HCT116 (cell line): ENCODE measurements around the gene C2orf76. TPM values are rescaled to one million over a fixed set of nuclear protein-coding genes. Genes with fewer than 3 reads are reported as not detected.

Source experiments
- ATAC-seq: fragments of 200-7000 bp; cut with Tn5 transposase; 2 replicates; pipeline ENCODE4 v1.9.1; 2020; ENCODE audit warnings: mild to moderate bottlenecking, moderate library complexity
- BruUV-seq: library from RNA; stranded (reverse); fragments of 400-500 nt; replicated peaks from 2 replicates; lab custom pipeline; 2021; lab: Mats Ljungman, UMichigan
- CTCF ChIA-PET: fragments of 300-600 bp; sonication (Branson Sonifier 250); formaldehyde crosslinking; loops from one replicate; lab custom pipeline; 2021; ENCODE audit warnings: antibody characterized with exemption; lab: Charles Lee
- POLR2A ChIA-PET: fragments of 300-600, 350-600 bp; sonication (Branson Sonifier 250); formaldehyde crosslinking; loops from one replicate; lab custom pipeline; 2021; ENCODE audit warnings: antibody characterized with exemption; lab: Charles Lee
- RAD21 ChIA-PET, 2 experiments: fragments of 300-600 bp; sonication (Branson Sonifier 250); formaldehyde crosslinking; loops; one replicate each; lab custom pipeline; 2023; ENCODE audit warnings: low total read pairs in 2 of 2; ENCODE audit not compliant: uncharacterized antibody in 2 of 2, unreplicated experiment in 2 of 2, low non-redundant PET in 1 of 2; lab: Charles Lee
- DNase-seq: peaks from one replicate; pipeline ENCODE4 v3.0.0-alpha.2; 2010; ENCODE audit warnings: low read depth, low spot score
- H2AFZ ChIP-seq: fragments of 200-600 bp; shearing (Covaris generic), sonication (generic); 2 replicates; pipeline ENCODE4 v1.6.1; 2017; ENCODE audit warnings: low read depth, mixed run types, mixed read lengths, antibody characterized with exemption, low read length; ENCODE audit not compliant: poor library complexity, severe bottlenecking
- H3K27ac ChIP-seq: 2 replicates; pipeline ENCODE4 v1.5.1; 2012; ENCODE audit warnings: low read depth, low read length
- H3K27me3 ChIP-seq: fragments of 200-600 bp; sonication (generic); 2 replicates; pipeline ENCODE4 v1.6.1; 2016; ENCODE audit warnings: mixed run types, low read length, mixed read lengths; ENCODE audit not compliant: insufficient read depth
- H3K36me3 ChIP-seq, 2 experiments: fragments of 200-500 bp in 1 of 2; fragments of 200-600 bp in 1 of 2; sonication (Bioruptor generic) in 1 of 2; sonication (generic) in 1 of 2; 2 replicates each; pipeline versions ENCODE4 v1.5.1 to v1.6.1; 2014 to 2016; ENCODE audit warnings: low read length in 2 of 2, inconsistent platforms in 1 of 2, mixed read lengths in 1 of 2, mixed run types in 1 of 2; ENCODE audit not compliant: insufficient read depth in 2 of 2, control insufficient read depth in 1 of 2
- H3K4me1 ChIP-seq, 2 experiments: fragments of 200-600 bp in 1 of 2; sonication (generic) in 1 of 2; 2 replicates each; pipeline versions ENCODE4 v1.5.1 to v1.6.1; 2012 to 2017; ENCODE audit warnings: low read length in 2 of 2, inconsistent platforms in 1 of 2, mild to moderate bottlenecking in 1 of 2, mixed read lengths in 1 of 2, mixed run types in 1 of 2, moderate library complexity in 1 of 2; ENCODE audit not compliant: insufficient read depth in 2 of 2, control insufficient read depth in 1 of 2
- H3K4me2 ChIP-seq: fragments of 200-600 bp; sonication (generic); 2 replicates; pipeline ENCODE4 v1.6.1; 2017; ENCODE audit warnings: mixed run types, low read length, mixed read lengths
- H3K4me3 ChIP-seq, 2 experiments: fragments of 200-600 bp in 1 of 2; sonication (generic) in 1 of 2; replicated peaks in 1 of 2; 2 replicates each; pipeline ENCODE4 v1.5.1; 2011 to 2016; ENCODE audit warnings: low read length in 2 of 2, control low read depth in 1 of 2, low read depth in 1 of 2, mild to moderate bottlenecking in 1 of 2, mixed read lengths in 1 of 2, mixed run types in 1 of 2
- H3K79me2 ChIP-seq: fragments of 200-600 bp; sonication (generic); 2 replicates; pipeline ENCODE4 v1.6.1; 2017; ENCODE audit warnings: mild to moderate bottlenecking, mixed run types, low read length, moderate library complexity, mixed read lengths; ENCODE audit not compliant: insufficient read depth
- H3K9ac ChIP-seq: fragments of 200-600 bp; sonication (generic); 2 replicates; pipeline ENCODE4 v1.6.1; 2016; ENCODE audit warnings: low read length, mixed read lengths
- H3K9me2 ChIP-seq: fragments of 200-600 bp; sonication (generic), shearing (Covaris generic); 2 replicates; pipeline ENCODE4 v1.6.1; 2017; ENCODE audit warnings: mixed run types, mild to moderate bottlenecking, moderate library complexity; ENCODE audit not compliant: insufficient read depth
- H3K9me3 ChIP-seq, 2 experiments: fragments of 200-500 bp in 1 of 2; fragments of 200-600 bp in 1 of 2; sonication (Bioruptor generic) in 1 of 2; sonication (generic) in 1 of 2; 2 replicates each; pipeline ENCODE4 v1.6.1; 2014 to 2017; ENCODE audit warnings: low read length in 2 of 2, mixed read lengths in 2 of 2, inconsistent platforms in 1 of 2, low read depth in 1 of 2, mild to moderate bottlenecking in 1 of 2, mixed run types in 1 of 2, moderate library complexity in 1 of 2; ENCODE audit not compliant: control insufficient read depth in 1 of 2, insufficient read depth in 1 of 2
- H4K20me1 ChIP-seq: fragments of 200-600 bp; sonication (generic), shearing (Covaris generic); 2 replicates; pipeline ENCODE4 v1.6.1; 2017; ENCODE audit warnings: mixed run types, mild to moderate bottlenecking, moderate library complexity; ENCODE audit not compliant: insufficient read depth
- ATF3 ChIP-seq: IDR thresholded peaks from 2 replicates; pipeline ENCODE4 v1.6.1; 2012
- CBX3 ChIP-seq: IDR thresholded peaks from 2 replicates; pipeline ENCODE4 v1.6.1; 2012; ENCODE audit warnings: low read depth
- CEBPB ChIP-seq: IDR thresholded peaks from 2 replicates; pipeline ENCODE4 v1.6.1; 2012; ENCODE audit warnings: low read depth
- ELF1 ChIP-seq: IDR thresholded peaks from 2 replicates; pipeline ENCODE4 v1.6.1; 2012; ENCODE audit warnings: low read depth, borderline replicate concordance
- EZH2phosphoT487 ChIP-seq: fragments of 200-600 bp; IDR thresholded peaks from 2 replicates; pipeline ENCODE4 v1.6.1; 2018; ENCODE audit warnings: antibody characterized with exemption, borderline replicate concordance
- FOSL1 ChIP-seq: IDR thresholded peaks from 2 replicates; pipeline ENCODE4 v1.6.1; 2012; ENCODE audit warnings: low read depth
- POLR2A ChIP-seq: IDR thresholded peaks from 2 replicates; pipeline ENCODE4 v1.7.0; 2011; ENCODE audit warnings: borderline replicate concordance; ENCODE audit not compliant: insufficient read depth, insufficient read length; ENCODE audit errors: extremely low read depth
- POLR2AphosphoS5 ChIP-seq: IDR thresholded peaks from 2 replicates; pipeline ENCODE4 v1.6.1; 2011; ENCODE audit warnings: mild to moderate bottlenecking, low read depth, low read length, moderate library complexity
- TCF7L2 ChIP-seq: IDR thresholded peaks from 2 replicates; pipeline ENCODE4 v1.7.0; 2011; ENCODE audit warnings: borderline replicate concordance, inconsistent platforms; ENCODE audit not compliant: insufficient read depth, insufficient read length; ENCODE audit errors: extremely low read depth
- YY1 ChIP-seq: IDR thresholded peaks from 2 replicates; pipeline ENCODE4 v1.6.1; 2011; ENCODE audit warnings: low read length, low read depth, moderate library complexity, mild to moderate bottlenecking; ENCODE audit not compliant: insufficient replicate concordance; ENCODE audit errors: extremely low read depth
- ZBTB33 ChIP-seq: IDR thresholded peaks from 2 replicates; pipeline ENCODE4 v1.6.1; 2011; ENCODE audit warnings: mild to moderate bottlenecking, low read length, moderate library complexity; ENCODE audit not compliant: insufficient replicate concordance; ENCODE audit errors: extremely low read depth
- ZFX ChIP-seq: fragments of 450-650 bp; IDR thresholded peaks from 2 replicates; pipeline ENCODE4 v1.6.1; 2017
- ZNF274 ChIP-seq: fragments of 200-500 bp; sonication (Bioruptor generic); IDR thresholded peaks from 2 replicates; pipeline ENCODE4 v1.6.1; 2014; ENCODE audit warnings: mild to moderate bottlenecking, low read depth, low read length, inconsistent platforms
- intact Hi-C: fragments of 100-400 bp; cut with micrococcal nuclease; formaldehyde crosslinking; loops from 2 replicates; pipeline ENCODE4 v1.10.0; 2022
- total RNA-seq: library from RNA; stranded (reverse); gene quantifications from one replicate; pipeline ENCODE4 v1.2.1, GENCODE V29; 2021; ENCODE audit not compliant: unreplicated experiment
- TF ChIP-seq, protein P1 (sequence below): IDR thresholded peaks from 2 replicates; pipeline ENCODE4 v1.6.1; 2012; ENCODE audit warnings: low read depth
- TF ChIP-seq, protein P2 (sequence below), 3 experiments: fragments of 200-600 bp in 1 of 3; sonication (generic) in 1 of 3; IDR thresholded peaks in 2 of 3; conservative IDR thresholded peaks in 1 of 3; 2 replicates each; pipeline ENCODE4 v1.5.1; 2012 to 2017; ENCODE audit warnings: low read depth in 2 of 3, low read length in 2 of 3, antibody characterized with exemption in 1 of 3, borderline replicate concordance in 1 of 3, control low read depth in 1 of 3, mild to moderate bottlenecking in 1 of 3, mixed read lengths in 1 of 3, mixed run types in 1 of 3, moderate library complexity in 1 of 3; ENCODE audit not compliant: insufficient read depth in 1 of 3
- TF ChIP-seq, protein P3 (sequence below): IDR thresholded peaks from 2 replicates; pipeline ENCODE4 v1.6.1; 2012

The C2orf76 gene
- total RNA-seq, 1 experiment from 2014 or later = 10.5 TPM

- H3K27ac ChIP-seq = no peak overlapping the region
- CTCF ChIA-PET = interaction anchor here (2.0 kb wide), 1 partner anchor 68 kb away, joined by 16 read pairs; no protein-coding TSS in a partner anchor
- H3K9me2 ChIP-seq = no peaks in the 10 kb centered on the region
- ATAC-seq (no peak), DNase-seq (no peak)
- BruUV-seq = no TSS peak
- intact Hi-C loops = no loop called here
- H2AFZ ChIP-seq = no peak overlapping the region
- no peaks in the 10 kb centered on the region for H3K27me3 ChIP-seq
- no peaks in the 10 kb centered on the region for H3K36me3 ChIP-seq
- H4K20me1 ChIP-seq = no peaks in the 10 kb centered on the region
- no peaks in the 10 kb centered on the region for H3K4me1 ChIP-seq
- no peaks in the 10 kb centered on the region for H3K79me2 ChIP-seq
- no peaks in the 10 kb centered on the region for H3K9me3 ChIP-seq
- no peak for TF ChIP-seq EZH2phosphoT487
- TF ChIP-seq CBX3 = no peak
- TF ChIP-seq YY1 = no peak
- no peak for TF ChIP-seq CEBPB
- TF ChIP-seq POLR2AphosphoS5 = no peak
- TF ChIP-seq, protein P1, sequence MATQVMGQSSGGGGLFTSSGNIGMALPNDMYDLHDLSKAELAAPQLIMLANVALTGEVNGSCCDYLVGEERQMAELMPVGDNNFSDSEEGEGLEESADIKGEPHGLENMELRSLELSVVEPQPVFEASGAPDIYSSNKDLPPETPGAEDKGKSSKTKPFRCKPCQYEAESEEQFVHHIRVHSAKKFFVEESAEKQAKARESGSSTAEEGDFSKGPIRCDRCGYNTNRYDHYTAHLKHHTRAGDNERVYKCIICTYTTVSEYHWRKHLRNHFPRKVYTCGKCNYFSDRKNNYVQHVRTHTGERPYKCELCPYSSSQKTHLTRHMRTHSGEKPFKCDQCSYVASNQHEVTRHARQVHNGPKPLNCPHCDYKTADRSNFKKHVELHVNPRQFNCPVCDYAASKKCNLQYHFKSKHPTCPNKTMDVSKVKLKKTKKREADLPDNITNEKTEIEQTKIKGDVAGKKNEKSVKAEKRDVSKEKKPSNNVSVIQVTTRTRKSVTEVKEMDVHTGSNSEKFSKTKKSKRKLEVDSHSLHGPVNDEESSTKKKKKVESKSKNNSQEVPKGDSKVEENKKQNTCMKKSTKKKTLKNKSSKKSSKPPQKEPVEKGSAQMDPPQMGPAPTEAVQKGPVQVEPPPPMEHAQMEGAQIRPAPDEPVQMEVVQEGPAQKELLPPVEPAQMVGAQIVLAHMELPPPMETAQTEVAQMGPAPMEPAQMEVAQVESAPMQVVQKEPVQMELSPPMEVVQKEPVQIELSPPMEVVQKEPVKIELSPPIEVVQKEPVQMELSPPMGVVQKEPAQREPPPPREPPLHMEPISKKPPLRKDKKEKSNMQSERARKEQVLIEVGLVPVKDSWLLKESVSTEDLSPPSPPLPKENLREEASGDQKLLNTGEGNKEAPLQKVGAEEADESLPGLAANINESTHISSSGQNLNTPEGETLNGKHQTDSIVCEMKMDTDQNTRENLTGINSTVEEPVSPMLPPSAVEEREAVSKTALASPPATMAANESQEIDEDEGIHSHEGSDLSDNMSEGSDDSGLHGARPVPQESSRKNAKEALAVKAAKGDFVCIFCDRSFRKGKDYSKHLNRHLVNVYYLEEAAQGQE = no peak
- TF ChIP-seq ATF3 = no peak
- TF ChIP-seq FOSL1 = no peak
- no peak for TF ChIP-seq TCF7L2
- TF ChIP-seq, protein P2, sequence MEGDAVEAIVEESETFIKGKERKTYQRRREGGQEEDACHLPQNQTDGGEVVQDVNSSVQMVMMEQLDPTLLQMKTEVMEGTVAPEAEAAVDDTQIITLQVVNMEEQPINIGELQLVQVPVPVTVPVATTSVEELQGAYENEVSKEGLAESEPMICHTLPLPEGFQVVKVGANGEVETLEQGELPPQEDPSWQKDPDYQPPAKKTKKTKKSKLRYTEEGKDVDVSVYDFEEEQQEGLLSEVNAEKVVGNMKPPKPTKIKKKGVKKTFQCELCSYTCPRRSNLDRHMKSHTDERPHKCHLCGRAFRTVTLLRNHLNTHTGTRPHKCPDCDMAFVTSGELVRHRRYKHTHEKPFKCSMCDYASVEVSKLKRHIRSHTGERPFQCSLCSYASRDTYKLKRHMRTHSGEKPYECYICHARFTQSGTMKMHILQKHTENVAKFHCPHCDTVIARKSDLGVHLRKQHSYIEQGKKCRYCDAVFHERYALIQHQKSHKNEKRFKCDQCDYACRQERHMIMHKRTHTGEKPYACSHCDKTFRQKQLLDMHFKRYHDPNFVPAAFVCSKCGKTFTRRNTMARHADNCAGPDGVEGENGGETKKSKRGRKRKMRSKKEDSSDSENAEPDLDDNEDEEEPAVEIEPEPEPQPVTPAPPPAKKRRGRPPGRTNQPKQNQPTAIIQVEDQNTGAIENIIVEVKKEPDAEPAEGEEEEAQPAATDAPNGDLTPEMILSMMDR (IDR thresholded peaks at IDR 0.05 in 2 of 3, conservative IDR thresholded peaks at IDR 0.05 in 1 of 3; ENCODE audit: borderline replicate concordance in 1 of 3, insufficient read depth in 1 of 3, low read depth in 2 of 3, low read length in 2 of 3) = no peak
- TF ChIP-seq, protein P3, sequence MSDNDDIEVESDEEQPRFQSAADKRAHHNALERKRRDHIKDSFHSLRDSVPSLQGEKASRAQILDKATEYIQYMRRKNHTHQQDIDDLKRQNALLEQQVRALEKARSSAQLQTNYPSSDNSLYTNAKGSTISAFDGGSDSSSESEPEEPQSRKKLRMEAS = no peak
- no peak for TF ChIP-seq ZBTB33
- TF ChIP-seq POLR2A = no peak
- no peak for TF ChIP-seq ELF1
- TF ChIP-seq ZNF274 = no peak
- TF ChIP-seq ZFX = no peak
- RAD21 ChIA-PET = no interaction called here
- no peak overlapping the region for H3K9ac ChIP-seq
- POLR2A ChIA-PET = no interaction called here
- no peak overlapping the region for H3K4me2 ChIP-seq
- H3K4me3 ChIP-seq = no peak overlapping the region
Measured at GRCh38 chr2:119408221-119408619, 41.6 kb upstream of the C2orf76 start.
